DOHH2 (cell line): Measurements from ENCODE around the gene VANGL1.

Source experiments
- EZH2phosphoT487 ChIP-seq: fragments of 200-600 bp; sonication (generic); IDR thresholded peaks from 2 replicates; pipeline ENCODE4 v1.6.1; 2017; ENCODE audit warnings: borderline replicate concordance, mild to moderate bottlenecking, antibody characterized with exemption, low read length, moderate library complexity, mixed read lengths
- TF ChIP-seq, protein P1 (sequence below): fragments of 200-600 bp; sonication (generic); IDR thresholded peaks from one replicate; pipeline ENCODE4 v1.5.1; 2014; ENCODE audit warnings: antibody characterized with exemption, mild to moderate bottlenecking, low read depth, low read length; ENCODE audit not compliant: poor library complexity, severe bottlenecking

DNA sequence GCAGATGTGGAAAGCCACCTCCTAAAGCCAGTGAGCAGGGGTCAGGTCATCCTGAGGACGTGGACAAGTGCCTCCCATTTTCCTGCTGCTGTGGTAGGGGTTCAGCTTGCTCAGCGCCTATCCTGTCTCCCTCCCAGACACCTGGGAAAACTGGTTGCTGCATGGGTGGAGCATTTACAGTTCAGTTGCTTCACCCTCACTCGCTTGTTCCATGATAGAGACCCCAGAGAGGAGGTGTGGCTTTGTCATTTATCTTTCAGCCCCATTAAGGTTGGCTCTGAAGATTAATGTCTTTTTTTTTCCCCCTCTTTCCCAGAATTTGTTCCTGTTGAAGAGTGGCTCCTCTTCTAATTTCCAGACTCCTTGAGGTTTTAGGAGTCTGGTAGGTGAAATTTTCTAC, 9.2 kb downstream of the VANGL1 start:
- TF ChIP-seq, protein P1, sequence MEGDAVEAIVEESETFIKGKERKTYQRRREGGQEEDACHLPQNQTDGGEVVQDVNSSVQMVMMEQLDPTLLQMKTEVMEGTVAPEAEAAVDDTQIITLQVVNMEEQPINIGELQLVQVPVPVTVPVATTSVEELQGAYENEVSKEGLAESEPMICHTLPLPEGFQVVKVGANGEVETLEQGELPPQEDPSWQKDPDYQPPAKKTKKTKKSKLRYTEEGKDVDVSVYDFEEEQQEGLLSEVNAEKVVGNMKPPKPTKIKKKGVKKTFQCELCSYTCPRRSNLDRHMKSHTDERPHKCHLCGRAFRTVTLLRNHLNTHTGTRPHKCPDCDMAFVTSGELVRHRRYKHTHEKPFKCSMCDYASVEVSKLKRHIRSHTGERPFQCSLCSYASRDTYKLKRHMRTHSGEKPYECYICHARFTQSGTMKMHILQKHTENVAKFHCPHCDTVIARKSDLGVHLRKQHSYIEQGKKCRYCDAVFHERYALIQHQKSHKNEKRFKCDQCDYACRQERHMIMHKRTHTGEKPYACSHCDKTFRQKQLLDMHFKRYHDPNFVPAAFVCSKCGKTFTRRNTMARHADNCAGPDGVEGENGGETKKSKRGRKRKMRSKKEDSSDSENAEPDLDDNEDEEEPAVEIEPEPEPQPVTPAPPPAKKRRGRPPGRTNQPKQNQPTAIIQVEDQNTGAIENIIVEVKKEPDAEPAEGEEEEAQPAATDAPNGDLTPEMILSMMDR: no peak
- TF ChIP-seq EZH2phosphoT487: no peak
